SU-DHL-6 (cell line): Measurements from ENCODE around the gene RASSF1.

Experiments used
- H2AFZ ChIP-seq: fragments of 200-600 bp; sonication (generic); 2 replicates; pipeline ENCODE4 v1.6.1; 2014; ENCODE audit warnings: low read depth, mild to moderate bottlenecking, moderate library complexity, mixed read lengths, antibody characterized with exemption, low read length; ENCODE audit not compliant: severe bottlenecking
- H3F3A ChIP-seq: fragments of 200-600 bp; shearing (Covaris generic); 2 replicates; pipeline ENCODE4 v1.6.0; 2016; ENCODE audit warnings: antibody characterized with exemption, mild to moderate bottlenecking; ENCODE audit not compliant: insufficient read depth
- H3K27ac ChIP-seq: fragments of 200-600 bp; sonication (generic); 2 replicates; pipeline ENCODE4 v1.5.1; 2016; ENCODE audit warnings: low read depth, mild to moderate bottlenecking, low read length, moderate library complexity, mixed read lengths
- H3K27me3 ChIP-seq: fragments of 200-600 bp; sonication (generic), shearing (Covaris generic); 2 replicates; pipeline ENCODE4 v1.6.0; 2014; ENCODE audit warnings: mild to moderate bottlenecking, low read length
- H3K36me3 ChIP-seq: fragments of 200-600 bp; sonication (generic); 2 replicates; pipeline ENCODE4 v1.6.1; 2014; ENCODE audit warnings: mild to moderate bottlenecking, low read length, mixed read lengths
- H3K4me2 ChIP-seq: fragments of 300-600, 200-600 bp; shearing (Covaris generic), sonication (generic); 2 replicates; pipeline ENCODE4 v1.6.0; 2014; ENCODE audit warnings: low read length, low read depth, mild to moderate bottlenecking; ENCODE audit not compliant: poor library complexity, severe bottlenecking
- H3K4me3 ChIP-seq: fragments of 200-600 bp; sonication (generic); 2 replicates; pipeline ENCODE4 v1.5.1; 2014; ENCODE audit warnings: antibody characterized with exemption, low read length, mild to moderate bottlenecking, mixed read lengths; ENCODE audit not compliant: insufficient read depth, poor library complexity, severe bottlenecking
- H3K79me2 ChIP-seq: fragments of 200-600 bp; sonication (generic); 2 replicates; pipeline ENCODE4 v1.6.1; 2014; ENCODE audit warnings: mild to moderate bottlenecking, low read length, moderate library complexity; ENCODE audit not compliant: insufficient read depth
- H3K9ac ChIP-seq: fragments of 200-600 bp; sonication (generic); 2 replicates; pipeline ENCODE4 v1.7.0; 2014; ENCODE audit warnings: mild to moderate bottlenecking, low read length
- H3K9me2 ChIP-seq: fragments of 200-600 bp; sonication (generic); replicated peaks from 2 replicates; pipeline ENCODE4 v1.6.1; 2014; ENCODE audit warnings: low read length; ENCODE audit not compliant: insufficient read depth
- H3K9me3 ChIP-seq: fragments of 200-600 bp; sonication (generic); 2 replicates; pipeline ENCODE4 v1.6.1; 2014; ENCODE audit warnings: low read length, mixed read lengths; ENCODE audit not compliant: insufficient read depth
- H4K20me1 ChIP-seq: fragments of 200-600 bp; sonication (generic); 2 replicates; pipeline ENCODE4 v1.6.1; 2014; ENCODE audit warnings: low read depth, mild to moderate bottlenecking, antibody characterized with exemption, low read length, moderate library complexity, mixed read lengths
- EZH2phosphoT487 ChIP-seq: fragments of 200-600 bp; sonication (generic), shearing (Covaris generic); conservative IDR thresholded peaks from 2 replicates; pipeline ENCODE4 v1.6.1; 2018; ENCODE audit warnings: mild to moderate bottlenecking, antibody characterized with exemption, low read length, moderate library complexity, mixed read lengths
- TF ChIP-seq, protein P1 (sequence below): fragments of 200-600 bp; sonication (generic); IDR thresholded peaks from one replicate; pipeline ENCODE4 v1.5.1; 2017; ENCODE audit warnings: antibody characterized with exemption, mild to moderate bottlenecking, low read length, moderate library complexity; ENCODE audit not compliant: insufficient read depth, poor library complexity, severe bottlenecking

RASSF1 gene

GRCh38 chr3:50388016-50388719 lies 47.5 kb upstream of the RASSF1 start:
- H3K4me3 ChIP-seq = no peak overlapping the region
- H3K9ac ChIP-seq = no peak overlapping the region
- no peaks in the 10 kb centered on the region for H3K9me3 ChIP-seq
- no peaks in the 10 kb centered on the region for H3K79me2 ChIP-seq
- no peaks in the 10 kb centered on the region for H3F3A ChIP-seq
- no peaks in the 10 kb centered on the region for H3K27me3 ChIP-seq
- no peak overlapping the region for H3K4me2 ChIP-seq
- no peak overlapping the region for H3K27ac ChIP-seq
- TF ChIP-seq, protein P1, sequence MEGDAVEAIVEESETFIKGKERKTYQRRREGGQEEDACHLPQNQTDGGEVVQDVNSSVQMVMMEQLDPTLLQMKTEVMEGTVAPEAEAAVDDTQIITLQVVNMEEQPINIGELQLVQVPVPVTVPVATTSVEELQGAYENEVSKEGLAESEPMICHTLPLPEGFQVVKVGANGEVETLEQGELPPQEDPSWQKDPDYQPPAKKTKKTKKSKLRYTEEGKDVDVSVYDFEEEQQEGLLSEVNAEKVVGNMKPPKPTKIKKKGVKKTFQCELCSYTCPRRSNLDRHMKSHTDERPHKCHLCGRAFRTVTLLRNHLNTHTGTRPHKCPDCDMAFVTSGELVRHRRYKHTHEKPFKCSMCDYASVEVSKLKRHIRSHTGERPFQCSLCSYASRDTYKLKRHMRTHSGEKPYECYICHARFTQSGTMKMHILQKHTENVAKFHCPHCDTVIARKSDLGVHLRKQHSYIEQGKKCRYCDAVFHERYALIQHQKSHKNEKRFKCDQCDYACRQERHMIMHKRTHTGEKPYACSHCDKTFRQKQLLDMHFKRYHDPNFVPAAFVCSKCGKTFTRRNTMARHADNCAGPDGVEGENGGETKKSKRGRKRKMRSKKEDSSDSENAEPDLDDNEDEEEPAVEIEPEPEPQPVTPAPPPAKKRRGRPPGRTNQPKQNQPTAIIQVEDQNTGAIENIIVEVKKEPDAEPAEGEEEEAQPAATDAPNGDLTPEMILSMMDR = no peak
- TF ChIP-seq EZH2phosphoT487 = no peak
- H4K20me1 ChIP-seq = no peaks in the 10 kb centered on the region
- H2AFZ ChIP-seq = no peak overlapping the region
- H3K36me3 ChIP-seq = no peaks in the 10 kb centered on the region
- no peaks in the 10 kb centered on the region for H3K9me2 ChIP-seq

DNA sequence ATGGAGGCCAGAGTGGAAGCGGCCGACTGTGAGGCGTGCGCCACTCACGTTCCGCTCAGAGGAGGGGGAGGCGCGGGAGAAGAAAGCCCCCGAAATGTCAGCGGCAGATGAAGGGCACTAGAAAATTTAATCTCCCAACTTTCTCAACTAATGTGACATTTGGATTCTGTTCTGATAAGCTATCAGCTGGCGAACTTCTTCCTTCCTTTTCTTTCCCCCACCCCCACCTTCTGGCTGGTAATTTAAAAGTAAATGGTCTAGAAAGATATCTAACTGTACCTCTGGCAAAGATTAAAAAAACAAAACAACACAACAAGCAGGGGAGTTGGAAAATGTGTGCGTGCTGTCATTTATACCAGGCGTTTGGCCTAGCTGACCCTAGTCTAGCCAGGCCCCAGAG lies 45.1 kb upstream of the RASSF1 start:
- H3K9me2 ChIP-seq = no peaks in the 10 kb centered on the region
- no peaks in the 10 kb centered on the region for H3F3A ChIP-seq
- no peaks in the 10 kb centered on the region for H3K9me3 ChIP-seq
- no peak overlapping the region for H3K4me2 ChIP-seq
- no peaks in the 10 kb centered on the region for H3K36me3 ChIP-seq
- H2AFZ ChIP-seq = no peak overlapping the region
- H3K27ac ChIP-seq = no peak overlapping the region
- no peaks in the 10 kb centered on the region for H4K20me1 ChIP-seq
- H3K27me3 ChIP-seq = no peaks in the 10 kb centered on the region
- TF ChIP-seq EZH2phosphoT487 = no peak
- TF ChIP-seq, protein P1 = no peak
- H3K4me3 ChIP-seq = no peak overlapping the region
- H3K9ac ChIP-seq = no peak overlapping the region
- no peaks in the 10 kb centered on the region for H3K79me2 ChIP-seq

DNA sequence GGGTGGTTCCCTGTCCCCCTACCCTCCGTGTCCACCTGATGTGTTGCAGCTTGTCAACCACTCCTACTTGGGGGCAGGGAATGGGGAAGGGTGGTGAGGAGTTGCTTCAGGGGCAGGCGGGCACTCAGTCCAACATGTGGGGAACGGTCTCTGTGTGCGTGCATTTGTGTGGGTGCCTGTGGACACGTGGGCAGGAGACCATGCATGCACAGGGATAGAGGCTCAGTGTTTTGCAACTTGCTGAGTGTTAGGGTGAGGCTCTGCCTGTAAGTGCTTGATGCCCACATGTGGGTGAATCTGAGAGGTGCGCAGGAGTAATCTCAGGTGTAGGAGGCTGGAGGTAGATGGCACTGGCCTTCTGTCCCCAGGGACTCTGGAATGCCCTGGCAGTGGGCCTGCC lies 43.1 kb upstream of the RASSF1 start:
- Histone ChIP-seq H3K4me2 (no peak overlapping the region), H3K27me3 (no peaks in the 10 kb centered on the region), H4K20me1 (no peaks in the 10 kb centered on the region), H3K4me3 (no peak overlapping the region), H3K79me2 (no peaks in the 10 kb centered on the region), H3K9ac (no peak overlapping the region), H3K9me2 (no peaks in the 10 kb centered on the region), H3K9me3 (no peaks in the 10 kb centered on the region), H2AFZ (no peak overlapping the region), H3K27ac (no peak overlapping the region), H3K36me3 (no peaks in the 10 kb centered on the region), H3F3A (no peaks in the 10 kb centered on the region)
- TF ChIP-seq, protein P1 = no peak
- TF ChIP-seq EZH2phosphoT487 = no peak
